NCI-H510A (cell line): ENCODE results near the gene NDRG2.

ENCODE experiments used
- DNase-seq: peaks from one replicate; lab custom pipeline; 2025; lab: John Stamatoyannopoulos, UW

The NDRG2 gene

GRCh38 chr14:21033133-21033698 lies 8.4 kb upstream of the NDRG2 start:
- DNase-seq: no peak

- DNase-seq: no peak
These were observed 7.7 kb upstream of the NDRG2 start for GRCh38 chr14:21032326-21033132.

GRCh38 chr14:21030531-21030930 lies 5.7 kb upstream of the NDRG2 start:
- no peak for DNase-seq

DNA sequence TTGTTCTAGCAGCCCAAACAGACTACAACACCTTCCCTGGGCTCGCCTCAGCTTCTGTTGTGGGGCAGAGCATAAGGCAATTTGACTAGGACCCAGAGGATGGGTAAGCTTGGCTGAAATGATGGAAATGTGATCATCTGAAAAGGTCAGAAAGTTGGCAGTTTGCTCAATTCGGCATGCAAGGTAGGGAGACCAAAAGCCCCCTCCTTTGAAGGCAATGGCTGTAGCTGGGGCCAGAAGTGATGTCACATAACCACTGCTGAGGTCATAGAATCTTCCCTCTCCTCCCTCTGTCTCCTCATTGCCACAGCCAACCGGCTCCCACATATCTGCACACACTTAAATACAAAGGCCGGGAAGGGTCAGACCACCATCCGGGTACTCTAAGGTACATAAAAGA lies 5.1 kb upstream of the NDRG2 start, which contains the start of gene TPPP2:
TPPP2 (plus strand) TSS at position 301 of the 400 bp plus-strand sequence. CDS start 365 bp downstream, outside the sequence.
- no peak for DNase-seq

DNA sequence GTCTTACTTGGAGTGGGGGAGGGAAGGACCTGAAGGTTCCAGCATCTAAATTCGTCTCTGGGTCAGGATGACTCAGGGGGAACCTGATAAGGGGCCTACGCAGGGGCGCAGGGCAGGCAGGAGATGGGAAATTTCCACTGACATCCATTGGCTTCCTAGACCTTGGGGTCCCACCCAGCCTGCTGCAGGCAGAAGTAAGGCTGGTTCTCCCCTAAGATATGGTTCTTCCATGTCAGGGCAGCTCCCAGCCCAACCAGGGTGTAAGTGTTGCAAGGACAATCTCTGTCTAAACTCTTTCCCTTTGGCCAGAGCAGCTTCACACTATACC lies 2.1 kb upstream of the NDRG2 start:
- no peak for DNase-seq

GRCh38 chr14:21026274-21026987 lies 1.6 kb upstream of the NDRG2 start:
- DNase-seq: no peak

- DNase-seq: no peak
These were observed 761 bp upstream of the NDRG2 start for GRCh38 chr14:21025371-21026273.

DNA sequence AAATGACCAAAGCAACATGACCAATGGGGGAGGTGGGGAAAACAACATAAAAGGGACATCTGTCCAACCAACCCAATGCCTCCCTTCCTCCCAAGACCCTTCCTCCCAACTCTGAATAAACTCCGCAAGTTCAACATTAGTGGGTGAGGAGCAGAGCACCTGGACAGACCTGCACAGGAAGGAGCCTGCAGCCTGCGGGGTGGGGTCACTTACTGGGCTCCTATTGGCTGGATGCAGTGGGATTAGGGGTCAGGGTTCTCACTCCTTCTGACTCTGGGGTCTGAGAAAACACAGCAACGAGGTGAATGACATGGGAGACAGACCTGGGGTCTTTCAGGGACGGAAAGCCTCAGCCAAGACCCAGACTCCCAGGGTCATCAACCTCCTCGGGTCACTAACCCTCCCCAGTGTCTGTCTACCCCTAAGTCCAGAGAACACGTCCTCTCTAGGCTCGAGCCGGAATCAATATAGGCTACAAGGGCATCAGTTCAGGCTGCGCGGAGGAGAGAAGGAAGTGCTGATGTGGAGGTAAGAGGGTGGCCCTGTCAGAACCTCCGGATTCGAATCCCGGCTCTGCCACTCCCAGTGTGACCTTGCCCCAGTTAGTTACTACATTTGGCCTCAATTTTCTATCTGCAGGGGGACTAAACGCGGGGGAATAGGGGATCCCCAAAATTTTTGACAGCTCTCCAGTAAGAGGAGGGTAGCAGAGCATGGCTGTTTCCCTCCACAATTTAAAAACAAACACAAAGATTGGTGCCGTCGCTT lies 860 bp downstream of the NDRG2 start:
- no peak for DNase-seq

DNA sequence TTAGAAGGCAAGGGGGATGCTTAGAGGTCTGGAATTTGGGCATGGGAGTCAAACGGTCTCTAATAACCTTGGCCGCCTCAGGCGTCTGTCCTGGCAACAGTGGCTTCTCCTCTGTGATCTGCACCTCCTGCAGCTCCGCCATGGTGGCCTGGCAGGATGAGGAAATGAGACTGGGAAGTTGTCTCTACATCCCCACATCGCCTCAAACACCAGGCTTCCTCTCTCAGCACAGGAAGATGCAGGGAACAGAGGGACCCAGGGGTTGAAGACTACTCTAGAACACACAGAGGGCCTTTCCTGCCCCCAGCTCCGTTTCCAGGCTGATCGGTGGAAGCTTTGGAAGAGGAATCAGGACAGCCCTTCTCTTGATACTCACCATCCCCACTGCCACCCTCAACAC lies 1.7 kb downstream of the NDRG2 start:
- no peak for DNase-seq

- no peak for DNase-seq
These were observed 2.2 kb downstream of the NDRG2 start for GRCh38 chr14:21022686-21023085.

GRCh38 chr14:21020977-21021545 lies 3.8 kb downstream of the NDRG2 start:
- no peak for DNase-seq

GRCh38 chr14:21019366-21019765 lies 5.5 kb downstream of the NDRG2 start:
- no peak for DNase-seq

DNA sequence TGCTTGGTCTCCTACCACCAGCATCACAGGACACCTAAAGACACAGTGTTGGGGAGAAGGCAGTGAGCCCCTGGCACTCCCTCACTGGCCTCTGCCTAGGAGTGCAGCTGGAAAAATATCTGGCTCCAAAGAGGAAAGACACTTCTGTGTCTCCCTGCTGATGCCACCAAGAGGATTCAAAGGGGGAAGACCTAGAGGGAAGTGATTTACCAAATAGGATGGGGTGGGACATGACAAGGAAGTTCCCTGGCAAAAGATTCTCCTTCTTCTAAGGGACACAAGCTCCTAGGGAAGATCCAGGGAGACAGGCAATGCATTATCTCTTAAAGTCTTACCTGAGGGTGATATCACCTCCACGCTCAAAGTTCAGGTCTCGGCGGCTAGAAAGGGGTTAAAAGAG lies 6.1 kb downstream of the NDRG2 start:
- DNase-seq: no peak

GRCh38 chr14:21018286-21018685 lies 6.6 kb downstream of the NDRG2 start:
- no peak for DNase-seq

GRCh38 chr14:21017528-21018245 lies 7.2 kb downstream of the NDRG2 start:
- DNase-seq: no peak

GRCh38 chr14:21016413-21017190 lies 8.3 kb downstream of the NDRG2 start:
- DNase-seq: no peak

GRCh38 chr14:21015312-21015711 lies 9.5 kb downstream of the NDRG2 start:
- no peak for DNase-seq

GRCh38 chr14:21014761-21015190 lies 10.1 kb downstream of the NDRG2 start:
- peak; percentile 37 for DNase-seq

DNA sequence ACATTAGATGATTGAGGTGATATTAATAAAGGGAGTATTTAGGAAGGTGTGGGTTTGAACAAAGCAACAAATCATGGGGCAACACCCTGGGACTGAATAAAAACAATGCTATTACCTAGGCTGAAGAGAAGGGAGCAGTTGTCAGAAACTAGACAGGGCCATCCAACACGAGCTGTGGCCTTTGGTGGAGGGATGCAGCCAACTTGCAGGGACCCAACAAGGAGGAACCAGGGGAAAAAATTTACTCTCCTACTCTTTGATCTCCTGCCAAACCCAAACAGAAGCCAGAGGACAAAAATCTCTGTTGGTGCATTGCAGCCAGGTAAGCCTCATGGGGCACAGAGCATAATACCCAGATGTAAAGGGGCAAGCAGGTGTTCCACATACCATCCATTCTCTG lies 13.7 kb downstream of the NDRG2 start:
- DNase-seq: no peak
